KMS-11 (cell line): ENCODE data around the gene POLR1B.
"Not testable (repeated sequence)": the region's sequence is repeated elsewhere in the genome, so short reads cannot be mapped to it uniquely, and the experiment has no call there.

Experiments used
- H2AFZ ChIP-seq: fragments of 200-600 bp; sonication (generic); 2 replicates; pipeline ENCODE4 v1.6.1; 2016; ENCODE audit warnings: antibody characterized with exemption, mixed run types, low read depth
- H3K27ac ChIP-seq: fragments of 200-600 bp; sonication (generic); 2 replicates; pipeline ENCODE4 v1.6.1; 2016; ENCODE audit warnings: mild to moderate bottlenecking, mixed run types
- H3K27me3 ChIP-seq: fragments of 200-600 bp; sonication (generic); 2 replicates; pipeline ENCODE4 v1.6.1; 2017; ENCODE audit warnings: mild to moderate bottlenecking, low read depth, mixed run types, moderate library complexity; ENCODE audit not compliant: insufficient read depth
- H3K36me3 ChIP-seq: fragments of 200-600 bp; sonication (generic); 2 replicates; pipeline ENCODE4 v1.6.1; 2017; ENCODE audit warnings: mild to moderate bottlenecking, mixed run types; ENCODE audit not compliant: insufficient read depth
- H3K4me1 ChIP-seq: fragments of 200-600 bp; sonication (generic); 2 replicates; pipeline ENCODE4 v1.6.1; 2016; ENCODE audit warnings: mild to moderate bottlenecking, low read depth, mixed run types; ENCODE audit not compliant: poor library complexity, severe bottlenecking
- H3K4me2 ChIP-seq: fragments of 200-600 bp; sonication (generic); 2 replicates; pipeline ENCODE4 v1.7.0; 2016; ENCODE audit warnings: mild to moderate bottlenecking, mixed run types
- H3K4me3 ChIP-seq: fragments of 200-600 bp; sonication (generic); IDR thresholded peaks from 2 replicates; pipeline ENCODE4 v1.6.1; 2017; ENCODE audit warnings: low read depth, low read length, mixed read lengths; ENCODE audit not compliant: insufficient read depth
- H3K79me2 ChIP-seq: fragments of 200-600 bp; sonication (generic); 2 replicates; pipeline ENCODE4 v1.6.1; 2016; ENCODE audit warnings: low read depth, mixed run types; ENCODE audit not compliant: insufficient read depth
- H3K9ac ChIP-seq: fragments of 200-600 bp; sonication (generic); 2 replicates; pipeline ENCODE4 v1.6.1; 2016; ENCODE audit warnings: mild to moderate bottlenecking, mixed run types
- H4K20me1 ChIP-seq: fragments of 200-600 bp; sonication (generic); 2 replicates; pipeline ENCODE4 v1.6.1; 2016; ENCODE audit warnings: mild to moderate bottlenecking, mixed run types; ENCODE audit not compliant: insufficient read depth
- CTCF ChIP-seq: fragments of 200-600 bp; sonication (generic); conservative IDR thresholded peaks from 2 replicates; pipeline ENCODE4 v1.6.1; 2017; ENCODE audit warnings: low read depth, mild to moderate bottlenecking, antibody characterized with exemption, low read length, moderate library complexity, mixed read lengths

The POLR1B gene

GRCh38 chr2:112542984-112543661, 858 bp downstream of the POLR1B start:
- Histone ChIP-seq H3K9ac (peak overlapping the region; percentile 84), H3K4me1 (peaks cover 19% of the 10 kb centered on the region), H3K4me3 (peak overlapping the region; percentile 38), H3K27me3 (no peaks in the 10 kb centered on the region), H2AFZ (peak overlapping the region; percentile 69; the same call in 1 of the 2 replicates), H4K20me1 (0 out of 2 replicates have a peak, but pooled peaks cover 6% of the 10 kb centered on the region), H3K36me3 (peaks cover 4% of the 10 kb centered on the region; the same call in 1 of the 2 replicates), H3K4me2 (peak overlapping the region; percentile 42), H3K79me2 (peaks cover 43% of the 10 kb centered on the region), H3K27ac (peak overlapping the region; percentile 72)
- no peak for TF ChIP-seq CTCF

- no peak for TF ChIP-seq CTCF
- Histone ChIP-seq H3K27me3 (no peaks in the 10 kb centered on the region), H3K36me3 (peaks cover 4% of the 10 kb centered on the region; the same call in 1 of the 2 replicates), H3K9ac (no peak overlapping the region), H3K79me2 (peaks cover 43% of the 10 kb centered on the region), H3K4me1 (peaks cover 16% of the 10 kb centered on the region), H4K20me1 (0 out of 2 replicates have a peak, but pooled peaks cover 6% of the 10 kb centered on the region), H3K4me2 (no peak overlapping the region), H3K27ac (no peak overlapping the region), H3K4me3 (no peak overlapping the region), H2AFZ (no peak overlapping the region)
Observed at GRCh38 chr2:112547333-112547732, 5.1 kb downstream of the POLR1B start.

- H3K36me3 ChIP-seq, result peaks cover 4% of the 10 kb centered on the region; the same call in 1 of the 2 replicates
- 0 out of 2 replicates have a peak, but pooled peaks cover 6% of the 10 kb centered on the region for H4K20me1 ChIP-seq
- H3K4me2 ChIP-seq, result no peak overlapping the region
- no peak overlapping the region for H3K27ac ChIP-seq
- peaks cover 27% of the 10 kb centered on the region for H3K79me2 ChIP-seq
- peaks cover 15% of the 10 kb centered on the region for H3K4me1 ChIP-seq
- TF ChIP-seq CTCF, result no peak
- H3K4me3 ChIP-seq, result no peak overlapping the region
- H2AFZ ChIP-seq, result no peak overlapping the region
- no peaks in the 10 kb centered on the region for H3K27me3 ChIP-seq
- H3K9ac ChIP-seq, result no peak overlapping the region
Observed at GRCh38 chr2:112548980-112549379, 6.7 kb downstream of the POLR1B start.

- no peaks in the 10 kb centered on the region for H3K79me2 ChIP-seq
- H3K4me1 ChIP-seq, result no peaks in the 10 kb centered on the region
- no peaks in the 10 kb centered on the region for H3K36me3 ChIP-seq
- no peak overlapping the region for H2AFZ ChIP-seq
- H3K27me3 ChIP-seq, result no peaks in the 10 kb centered on the region
- no peak for TF ChIP-seq CTCF
- no peak overlapping the region for H3K4me3 ChIP-seq
- no peaks in the 10 kb centered on the region for H4K20me1 ChIP-seq
- no peak overlapping the region for H3K27ac ChIP-seq
- H3K9ac ChIP-seq, result no peak overlapping the region
- no peak overlapping the region for H3K4me2 ChIP-seq
Observed at GRCh38 chr2:112566104-112566503, 23.8 kb downstream of the POLR1B start.

- H3K4me2 ChIP-seq, H3K4me1 ChIP-seq, H3K79me2 ChIP-seq, H3K27ac ChIP-seq, H3K9ac ChIP-seq, H3K4me3 ChIP-seq, H3K36me3 ChIP-seq, H3K27me3 ChIP-seq, H2AFZ ChIP-seq, H4K20me1 ChIP-seq: not testable (repeated sequence)
Observed at GRCh38 chr2:112566508-112566907, 24.2 kb downstream of the POLR1B start.
